ENCODE results near the gene ZNRF3. TPM values are rescaled to one million over a fixed set of nuclear protein-coding genes. Genes with fewer than 3 reads are reported as not detected.

ZNRF3 gene
- total RNA-seq, 3 donors from 2014 or later: 5.5 to 10.6 (median 5.8) TPM

DNA sequence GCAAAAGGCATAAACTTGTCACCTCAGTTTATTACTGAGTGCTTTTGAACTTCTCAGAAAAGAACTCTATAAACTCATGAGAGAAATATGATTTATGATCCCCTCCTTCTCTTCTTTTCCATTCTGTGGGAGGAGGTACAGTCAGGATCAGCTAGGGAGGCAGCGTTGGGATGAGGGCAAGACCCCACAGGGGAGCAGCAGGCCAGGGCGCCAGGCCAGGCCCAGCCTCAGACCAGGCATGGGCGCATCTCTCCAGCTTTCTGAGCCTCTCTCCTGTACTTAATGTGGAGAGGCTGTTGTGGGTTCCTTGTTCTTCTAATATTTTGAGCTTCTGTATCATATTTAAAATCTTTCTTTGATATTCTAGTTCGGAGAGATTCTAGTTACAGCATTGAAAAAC lies 106.5 kb downstream of the ZNRF3 start:
- ATAC-seq (no peak), DNase-seq (no peak)
- Histone ChIP-seq H3K4me3 (no peak overlapping the region), H3K9me3 (no peaks in the 10 kb centered on the region), H3K36me3 (ENCODE audit: low read depth) (no peaks in the 10 kb centered on the region), H3K4me1 (ENCODE audit: low read depth) (no peaks in the 10 kb centered on the region)
- TF ChIP-seq, protein P1, sequence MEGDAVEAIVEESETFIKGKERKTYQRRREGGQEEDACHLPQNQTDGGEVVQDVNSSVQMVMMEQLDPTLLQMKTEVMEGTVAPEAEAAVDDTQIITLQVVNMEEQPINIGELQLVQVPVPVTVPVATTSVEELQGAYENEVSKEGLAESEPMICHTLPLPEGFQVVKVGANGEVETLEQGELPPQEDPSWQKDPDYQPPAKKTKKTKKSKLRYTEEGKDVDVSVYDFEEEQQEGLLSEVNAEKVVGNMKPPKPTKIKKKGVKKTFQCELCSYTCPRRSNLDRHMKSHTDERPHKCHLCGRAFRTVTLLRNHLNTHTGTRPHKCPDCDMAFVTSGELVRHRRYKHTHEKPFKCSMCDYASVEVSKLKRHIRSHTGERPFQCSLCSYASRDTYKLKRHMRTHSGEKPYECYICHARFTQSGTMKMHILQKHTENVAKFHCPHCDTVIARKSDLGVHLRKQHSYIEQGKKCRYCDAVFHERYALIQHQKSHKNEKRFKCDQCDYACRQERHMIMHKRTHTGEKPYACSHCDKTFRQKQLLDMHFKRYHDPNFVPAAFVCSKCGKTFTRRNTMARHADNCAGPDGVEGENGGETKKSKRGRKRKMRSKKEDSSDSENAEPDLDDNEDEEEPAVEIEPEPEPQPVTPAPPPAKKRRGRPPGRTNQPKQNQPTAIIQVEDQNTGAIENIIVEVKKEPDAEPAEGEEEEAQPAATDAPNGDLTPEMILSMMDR (IDR thresholded peaks at IDR 0.05): no peak
- intact Hi-C loops (cut with DNase I, micrococcal nuclease): no loop called here

DNA sequence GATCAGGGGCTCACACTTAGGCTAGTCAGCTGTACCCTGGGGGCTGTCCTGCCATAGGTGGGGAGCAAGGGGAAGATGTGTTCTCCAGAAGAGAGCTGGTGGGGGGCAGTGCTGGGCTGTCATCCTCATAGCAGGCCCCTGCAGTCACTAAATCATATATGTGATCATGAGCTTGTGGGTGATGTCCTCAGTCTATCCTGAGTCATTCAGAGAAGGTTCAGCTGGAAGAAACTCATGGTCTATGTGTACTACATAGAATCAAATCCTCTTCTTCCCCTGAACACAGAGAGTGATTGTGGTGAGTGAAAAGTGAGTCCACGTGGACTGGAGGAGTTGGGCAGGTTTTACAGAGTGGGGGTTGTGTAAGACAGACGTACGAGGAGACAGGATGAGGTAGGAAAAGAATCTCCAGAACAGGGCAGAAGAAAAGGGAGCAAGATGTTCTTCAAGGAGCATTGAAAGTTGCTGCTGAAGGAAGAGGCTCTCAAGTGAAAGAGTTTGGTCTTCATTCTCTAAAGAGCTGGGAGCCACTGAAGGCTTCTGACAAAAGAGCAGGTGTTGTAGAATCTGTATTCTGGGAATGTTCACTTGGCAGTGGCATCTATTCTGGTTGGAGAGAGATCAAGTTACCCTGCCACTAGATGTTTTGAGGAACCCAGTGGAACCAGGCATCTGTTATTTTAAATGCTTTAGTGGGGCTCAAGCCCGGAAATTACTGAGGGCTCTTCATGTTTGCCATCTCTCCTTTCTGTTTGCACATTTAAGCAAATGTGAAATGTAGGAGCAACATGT lies 109.4 kb downstream of the ZNRF3 start:
- intact Hi-C loops (cut with DNase I, micrococcal nuclease): no loop called here
- ATAC-seq: no peak

DNA sequence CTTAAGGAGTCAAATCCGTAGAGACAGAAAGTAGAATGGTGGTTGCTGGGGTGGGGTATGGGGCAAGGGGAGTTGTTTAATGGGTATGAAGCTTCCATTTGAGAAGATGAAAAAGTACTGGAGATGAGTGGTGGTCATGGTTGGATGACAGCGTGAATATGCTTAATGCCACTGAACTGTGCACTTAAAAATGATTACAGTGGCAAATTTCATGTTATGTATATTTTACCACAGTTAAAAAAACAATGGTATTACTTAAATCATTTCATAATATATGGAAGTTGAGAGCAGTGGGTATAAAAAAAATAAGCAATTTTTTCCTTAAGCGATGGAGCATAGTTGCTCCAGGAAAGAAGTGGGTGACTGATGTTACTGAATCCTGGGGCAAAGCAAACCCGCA lies 111.2 kb downstream of the ZNRF3 start:
- ATAC-seq: no peak
- intact Hi-C loops (cut with DNase I, micrococcal nuclease): no loop called here

More for the DNA sequence above, 109.4 kb downstream of the ZNRF3 start:
- DNase-seq: no peak
- Histone ChIP-seq H3K4me1 (ENCODE audit: low read depth) (no peaks in the 10 kb centered on the region), H3K36me3 (ENCODE audit: low read depth) (no peaks in the 10 kb centered on the region), H3K9me3 (no peaks in the 10 kb centered on the region), H3K4me3 (no peak overlapping the region)
- TF ChIP-seq, protein P1 (IDR thresholded peaks at IDR 0.05): no peak

DNA sequence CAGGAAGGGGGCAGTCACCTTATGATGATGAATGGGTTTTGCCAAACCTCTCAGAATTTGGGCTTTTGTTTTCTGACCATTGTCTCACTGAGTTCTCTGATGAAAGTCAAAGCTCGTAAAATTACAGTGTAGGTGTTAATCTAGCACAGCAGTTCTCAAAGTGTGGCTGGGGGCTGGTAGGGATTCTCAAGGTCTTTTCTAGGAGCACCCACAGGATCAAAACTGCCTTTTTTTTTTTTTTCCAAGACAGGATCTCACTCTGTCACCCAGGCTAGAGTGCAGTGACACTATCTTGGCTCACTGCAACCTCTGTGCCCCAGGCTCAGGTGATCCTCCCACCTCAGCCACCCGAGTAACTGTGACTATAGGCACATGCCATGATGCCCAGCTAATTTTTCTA lies 112.2 kb downstream of the ZNRF3 start:
- TF ChIP-seq, protein P1 (IDR thresholded peaks at IDR 0.05): no peak
- intact Hi-C loops (cut with DNase I, micrococcal nuclease): no loop called here
- no peaks in the 10 kb centered on the region for H3K36me3 ChIP-seq (ENCODE audit: low read depth)
- H3K4me3 ChIP-seq: no peak overlapping the region
- H3K4me1 ChIP-seq (ENCODE audit: low read depth): no peaks in the 10 kb centered on the region
- H3K9me3 ChIP-seq: no peaks in the 10 kb centered on the region
- ATAC-seq: no peak
- DNase-seq: no peak

More for the DNA sequence above, 111.2 kb downstream of the ZNRF3 start:
- Histone ChIP-seq H3K4me1 (ENCODE audit: low read depth) (no peaks in the 10 kb centered on the region), H3K9me3 (no peaks in the 10 kb centered on the region), H3K36me3 (ENCODE audit: low read depth) (no peaks in the 10 kb centered on the region), H3K4me3 (no peak overlapping the region)
- TF ChIP-seq, protein P1 (IDR thresholded peaks at IDR 0.05): no peak
- DNase-seq: no peak

DNA sequence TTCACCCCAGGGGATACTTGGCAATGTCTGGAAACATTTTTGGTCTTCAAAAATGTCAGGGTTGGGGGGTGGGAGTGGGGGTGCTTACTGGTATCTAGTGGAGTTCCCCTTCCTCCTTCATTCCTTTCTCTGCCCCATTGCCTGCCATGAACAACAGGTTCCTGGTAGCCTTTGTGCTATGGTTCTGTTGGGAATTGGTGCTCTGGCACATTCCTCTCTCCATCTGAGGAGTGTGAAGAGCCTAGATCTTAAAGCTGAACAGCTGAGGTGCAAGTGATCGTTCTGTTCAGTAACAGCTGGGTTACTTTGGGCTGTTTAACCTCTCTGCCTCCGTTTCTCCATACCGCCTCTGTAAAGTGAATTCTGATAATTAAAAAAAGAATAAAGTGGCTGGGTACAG lies 114.0 kb downstream of the ZNRF3 start:
- H3K4me3 ChIP-seq: no peak overlapping the region
- ATAC-seq (no peak), DNase-seq (no peak)
- no peaks in the 10 kb centered on the region for H3K9me3 ChIP-seq
- intact Hi-C loops (cut with DNase I, micrococcal nuclease): no loop called here
- TF ChIP-seq, protein P1 (IDR thresholded peaks at IDR 0.05): no peak
- H3K4me1 ChIP-seq (ENCODE audit: low read depth): no peaks in the 10 kb centered on the region
- no peaks in the 10 kb centered on the region for H3K36me3 ChIP-seq (ENCODE audit: low read depth)

Data from mucosa of descending colon (tissue), 3 donors.